GM12892 (cell line): ENCODE results near the gene GRID1.

ENCODE experiments used
- POLR2A ChIP-seq: IDR thresholded peaks from 2 replicates; pipeline ENCODE4 v1.6.1; 2011; ENCODE audit warnings: low read depth, low read length, control low read depth
- POLR2AphosphoS5 ChIP-seq: IDR thresholded peaks from 2 replicates; pipeline ENCODE4 v1.6.1; 2011; ENCODE audit warnings: low read depth, low read length, control low read depth
- TAF1 ChIP-seq: IDR thresholded peaks from 2 replicates; pipeline ENCODE4 v1.6.1; 2011; ENCODE audit warnings: low read depth, mild to moderate bottlenecking, control low read depth, low read length, borderline replicate concordance

GRCh38 chr10:86209726-86210125 is 156.9 kb downstream of the GRID1 start:
- TF ChIP-seq POLR2A (no peak), POLR2AphosphoS5 (no peak), TAF1 (no peak)
